Fibroblast of skin of right biceps (primary cell): ENCODE results near the gene NCKAP5.
A peak's percentile ranks its signal among the peaks of the same experiment; 100 is the strongest.

ENCODE experiments used
- DNase-seq: peaks from one replicate; pipeline ENCODE4 v3.0.0-alpha.2; 2013

Gene NCKAP5

DNA sequence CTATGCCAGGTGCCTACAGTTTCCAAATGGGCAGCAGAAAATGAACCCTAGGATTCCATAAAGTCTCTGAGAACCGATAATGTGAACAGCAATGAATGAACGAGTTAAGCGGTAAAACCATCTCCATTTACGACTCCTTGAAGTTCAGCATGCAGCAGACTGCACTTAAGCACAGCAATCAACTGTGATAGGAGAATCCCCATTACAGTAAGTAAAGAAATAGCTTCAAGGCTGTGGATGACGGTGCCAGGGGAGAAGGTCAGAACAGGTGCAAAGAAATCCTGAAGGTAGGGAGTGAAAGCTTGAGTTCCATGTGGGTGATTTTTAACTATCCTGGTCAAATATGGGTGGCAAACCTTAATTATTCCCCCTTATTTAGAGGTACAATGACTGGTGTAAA lies 444.4 kb downstream of the NCKAP5 start:
- no peak for DNase-seq

- no peak for DNase-seq
Measured at GRCh38 chr2:133123393-133123792, 444.9 kb downstream of the NCKAP5 start.

- no peak for DNase-seq
Measured at GRCh38 chr2:133122529-133122928, 445.7 kb downstream of the NCKAP5 start.

DNA sequence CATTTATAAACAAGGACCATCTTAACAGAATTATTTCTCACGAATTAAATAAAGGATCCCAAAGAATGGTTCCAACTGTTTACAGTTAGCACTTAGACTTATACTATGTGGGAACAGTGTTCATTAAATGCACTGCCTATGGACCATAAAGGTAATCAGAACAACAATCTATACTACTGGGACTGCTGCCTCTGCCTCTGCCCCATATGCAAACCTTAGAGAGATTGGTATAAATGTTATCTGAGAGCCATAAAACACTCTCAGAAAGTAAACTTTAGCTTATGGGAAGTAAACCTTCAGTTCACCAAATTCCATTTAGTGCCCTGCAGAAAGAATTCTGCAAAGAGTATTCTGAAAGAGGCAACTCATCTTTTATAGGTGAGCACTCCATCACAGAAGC lies 448.0 kb downstream of the NCKAP5 start:
- DNase-seq, result no peak

- no peak for DNase-seq
Measured at GRCh38 chr2:133110201-133110600, 458.1 kb downstream of the NCKAP5 start.

DNA sequence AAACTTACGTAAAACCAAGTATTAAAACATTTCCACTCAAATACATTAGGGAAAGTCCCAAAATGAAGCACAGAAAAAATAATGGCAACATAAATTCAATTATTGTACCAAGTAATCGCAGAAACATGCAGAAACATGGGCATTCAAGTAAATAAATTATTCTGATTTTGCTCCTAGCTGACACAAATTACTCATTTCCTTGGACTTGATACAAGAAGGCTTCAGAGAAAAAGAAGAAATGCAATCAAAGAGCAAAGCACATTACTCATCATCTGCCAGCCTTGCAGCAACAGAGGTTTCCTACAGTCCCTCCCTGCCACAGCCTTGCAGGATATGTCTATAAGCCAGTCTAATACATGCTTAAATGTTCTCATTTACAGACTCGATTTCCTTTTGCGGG lies 458.5 kb downstream of the NCKAP5 start:
- DNase-seq, result peak; percentile 79

DNA sequence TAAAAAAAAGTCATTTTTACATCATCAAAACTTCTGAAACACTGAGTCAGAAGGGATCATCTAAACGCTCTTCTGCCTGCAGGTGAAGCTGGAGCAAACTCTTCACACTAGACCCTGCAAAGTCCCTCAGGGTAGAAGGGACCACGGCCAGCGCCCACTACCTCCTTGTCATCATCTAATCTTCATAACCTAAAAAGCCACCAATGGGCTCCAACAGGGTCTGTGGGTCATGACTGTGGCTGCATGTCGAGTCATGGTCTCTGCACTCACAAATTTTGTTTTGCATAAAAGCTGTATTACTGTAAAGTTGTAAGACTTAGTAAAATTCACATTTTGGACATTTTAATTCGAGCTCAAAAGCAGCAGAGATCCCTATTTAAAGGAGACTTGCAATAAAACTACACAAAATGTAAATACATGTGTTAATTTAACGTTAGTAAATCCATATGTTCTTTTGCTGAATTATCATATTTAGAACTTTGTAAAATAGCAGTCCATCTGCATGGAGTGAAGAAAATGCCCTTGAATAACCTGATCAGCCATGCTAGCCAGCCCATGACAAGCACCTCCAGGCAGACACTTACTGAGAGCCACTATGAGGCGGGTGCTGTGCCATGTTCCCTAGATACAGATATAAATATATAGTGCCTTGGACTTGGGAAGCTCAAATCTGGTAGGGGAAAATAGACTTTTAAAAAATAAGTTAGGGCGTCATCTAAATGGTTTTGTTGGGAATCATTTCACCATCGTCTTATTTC lies 461.0 kb downstream of the NCKAP5 start:
- no peak for DNase-seq

- DNase-seq, result no peak
Measured at GRCh38 chr2:133104871-133105270, 463.4 kb downstream of the NCKAP5 start.

DNA sequence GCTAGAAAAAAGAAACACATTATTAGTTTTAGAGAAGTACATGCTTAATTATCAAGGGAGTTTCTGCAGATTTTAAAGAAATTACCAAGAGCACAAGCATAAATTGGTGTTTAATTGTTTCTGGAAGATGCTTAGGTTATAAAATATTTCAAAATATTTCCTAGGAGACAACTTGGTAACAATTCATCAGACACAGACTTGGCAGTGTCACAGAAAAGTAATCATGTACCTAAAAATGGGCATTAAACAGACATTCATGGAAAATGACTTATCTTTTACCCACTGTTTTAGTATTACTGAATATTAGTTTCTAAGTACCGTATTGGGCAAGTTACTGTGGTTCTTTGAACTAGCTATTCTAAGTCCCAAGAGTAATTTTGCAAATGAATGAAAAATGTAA lies 469.5 kb downstream of the NCKAP5 start:
- DNase-seq, result no peak

DNA sequence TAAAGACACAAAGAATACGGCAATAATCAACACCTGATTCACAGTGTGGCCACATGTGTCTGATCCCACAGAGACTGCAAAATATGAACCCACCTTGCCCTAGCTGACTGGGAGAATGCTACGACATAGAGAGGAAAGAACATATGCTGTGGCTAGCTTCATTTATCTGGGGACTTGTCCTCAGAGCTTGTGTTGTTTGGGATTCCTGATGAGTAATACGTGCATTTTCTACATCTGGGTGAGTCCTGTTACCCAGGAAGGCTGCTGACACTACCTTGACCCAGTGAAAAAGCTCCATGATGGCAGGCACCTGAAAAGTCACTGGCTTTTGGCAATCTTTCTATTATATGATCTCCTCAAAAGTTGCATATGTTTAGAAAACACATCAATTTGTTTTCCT lies 470.6 kb downstream of the NCKAP5 start:
- peak; percentile 16 for DNase-seq

DNA sequence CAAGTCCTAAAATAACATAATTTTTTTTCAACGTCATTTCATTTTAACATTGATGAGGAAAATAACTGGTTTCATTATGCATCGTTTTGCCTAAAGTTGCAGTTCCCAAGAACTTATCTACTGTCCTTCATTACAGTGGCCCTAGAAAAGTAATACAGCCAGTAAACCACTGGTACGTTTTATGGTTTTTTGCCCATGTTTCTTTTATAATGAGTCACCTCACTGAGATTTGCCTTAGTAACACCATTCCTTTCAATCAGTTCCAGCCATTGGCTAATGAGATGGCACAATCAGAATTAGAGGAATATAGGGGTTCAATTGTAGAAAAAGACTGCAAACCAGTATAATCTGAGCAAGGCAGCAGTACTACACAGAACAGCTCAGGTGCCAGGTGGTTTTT lies 475.7 kb downstream of the NCKAP5 start:
- no peak for DNase-seq

GRCh38 chr2:133090358-133090757 lies 477.9 kb downstream of the NCKAP5 start:
- DNase-seq, result no peak

DNA sequence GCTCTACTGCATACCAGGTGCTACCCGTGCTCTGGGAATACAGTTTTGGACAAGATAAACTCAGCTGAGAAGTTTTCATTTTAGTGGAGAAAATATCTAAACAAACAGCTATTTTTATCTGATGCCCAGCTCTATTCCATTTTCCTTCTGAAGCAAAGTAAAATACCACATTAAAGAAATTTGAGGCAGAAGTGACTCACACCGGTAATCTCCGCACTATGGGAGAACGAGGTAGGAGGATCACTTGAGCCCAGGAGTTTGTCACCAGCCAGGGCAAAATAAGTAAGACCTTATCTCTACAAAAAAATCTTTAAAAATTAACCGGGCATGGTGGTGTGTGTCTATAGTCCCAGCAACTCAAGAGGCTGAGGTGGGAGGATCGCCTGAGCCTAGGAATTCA lies 482.1 kb downstream of the NCKAP5 start:
- DNase-seq, result no peak

DNA sequence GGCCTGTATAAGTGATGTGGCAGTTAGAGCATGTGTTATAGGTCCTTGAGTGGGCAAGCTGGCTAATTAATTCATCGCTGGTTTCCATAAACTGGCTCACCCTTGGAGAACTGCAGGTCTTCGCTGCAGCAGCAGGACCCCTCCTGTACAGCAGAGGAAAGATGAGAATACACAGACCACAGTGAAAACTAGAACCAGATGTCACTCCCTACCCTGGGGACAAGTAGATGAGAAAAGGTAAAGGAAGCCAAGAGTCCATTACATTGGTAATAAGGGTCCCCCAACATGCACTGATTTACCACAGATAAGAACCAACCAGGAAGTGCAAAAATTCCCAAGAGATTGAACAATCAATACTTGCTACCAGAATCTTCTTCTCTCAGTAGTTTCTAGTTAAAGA lies 482.6 kb downstream of the NCKAP5 start:
- DNase-seq, result no peak

GRCh38 chr2:133082034-133082433 lies 486.2 kb downstream of the NCKAP5 start:
- no peak for DNase-seq

GRCh38 chr2:133080822-133081221 lies 487.4 kb downstream of the NCKAP5 start:
- DNase-seq, result no peak

DNA sequence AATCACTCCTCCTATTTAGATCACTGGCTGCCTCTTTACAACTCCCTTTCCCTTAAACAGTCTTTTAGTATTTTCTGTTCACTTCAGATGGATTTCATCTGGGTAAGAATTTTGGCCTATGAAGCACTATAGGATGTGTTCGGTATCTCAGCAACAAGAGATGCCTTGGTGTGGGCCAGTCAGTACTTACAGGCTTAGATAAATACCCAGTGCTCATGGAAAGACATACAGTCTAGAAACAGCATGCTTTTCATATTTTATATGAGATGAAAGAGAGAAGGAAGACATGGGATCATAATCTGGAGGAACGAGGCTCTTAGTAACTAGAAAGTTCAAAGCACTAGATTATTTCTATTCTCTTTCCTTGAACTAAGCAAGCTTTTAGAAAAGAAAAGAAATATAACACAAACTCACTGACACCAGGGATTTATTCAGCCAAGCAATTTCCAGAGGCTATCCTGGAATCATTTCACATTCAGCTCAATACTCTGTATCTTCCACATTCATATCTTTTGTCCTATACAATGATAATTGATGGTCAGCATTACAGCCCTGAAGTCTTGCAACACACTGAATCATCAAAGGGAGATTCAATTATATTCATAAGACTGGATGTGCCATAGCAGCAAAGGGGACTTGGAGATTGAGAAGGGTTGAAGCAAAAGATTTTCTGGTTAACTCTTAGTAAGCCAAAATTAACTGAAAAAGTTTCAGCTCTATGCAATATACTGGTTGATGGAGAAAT lies 489.4 kb downstream of the NCKAP5 start:
- DNase-seq, result no peak

- no peak for DNase-seq
Measured at GRCh38 chr2:133077269-133077822, 490.9 kb downstream of the NCKAP5 start.

DNA sequence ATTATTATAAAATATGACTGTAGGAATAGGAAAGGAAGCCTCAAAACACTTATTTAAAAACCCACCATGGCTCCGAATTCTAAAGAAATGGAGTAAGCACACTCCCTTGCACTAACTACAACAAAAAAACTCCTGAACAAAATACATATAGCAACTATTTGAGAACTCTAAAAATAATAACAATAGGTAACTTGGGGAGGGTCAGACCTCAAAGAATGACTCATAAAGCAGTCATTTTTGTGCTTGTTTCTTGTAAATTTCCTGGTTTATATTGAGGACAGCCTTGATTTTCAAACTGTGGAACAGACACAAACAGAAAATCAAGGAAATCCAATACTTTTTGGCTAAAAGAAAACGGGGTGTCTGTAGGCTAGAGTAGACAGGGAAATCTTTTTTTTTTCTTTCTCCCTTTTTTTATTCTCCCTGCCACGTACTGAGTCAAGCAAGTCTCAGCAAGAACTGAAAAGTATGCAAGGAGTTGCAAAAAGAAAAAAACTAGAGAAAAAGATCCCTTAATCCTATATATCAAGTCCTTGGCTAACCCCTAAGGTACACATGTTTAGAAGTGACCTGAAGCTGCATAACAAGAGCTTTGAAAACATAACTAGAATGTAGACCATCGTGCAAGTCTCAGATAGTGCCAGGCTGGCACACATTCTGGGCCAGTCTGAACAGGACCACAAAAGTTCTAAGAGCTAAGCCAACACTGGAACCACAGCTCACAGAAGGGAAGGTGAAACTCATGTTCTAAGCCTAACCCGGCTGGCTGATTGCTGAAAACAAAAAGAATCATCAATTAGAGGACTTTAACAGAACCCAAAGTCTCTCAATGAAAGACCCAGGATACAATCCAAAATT lies 495.2 kb downstream of the NCKAP5 start:
- DNase-seq, result no peak

- DNase-seq, result peak; percentile 37
Measured at GRCh38 chr2:133063775-133064174, 504.5 kb downstream of the NCKAP5 start.

- peak; percentile 72 for DNase-seq
Measured at GRCh38 chr2:133062931-133063665, 505.2 kb downstream of the NCKAP5 start.

- peak; percentile 39 for DNase-seq
Measured at GRCh38 chr2:133061874-133062593, 506.2 kb downstream of the NCKAP5 start.
